MM.1S (cell line): Measurements from ENCODE around the gene SCYGR7.
"Not testable (repeated sequence)": the region's sequence is repeated elsewhere in the genome, so short reads cannot be mapped to it uniquely, and the experiment has no call there.

ENCODE experiments used
- DNase-seq: peaks from one replicate; pipeline ENCODE4 v3.0.0-alpha.2; 2015
- H2AFZ ChIP-seq: fragments of 300-600 bp; sonication (generic); 2 replicates; pipeline ENCODE4 v1.6.0; 2016; ENCODE audit warnings: antibody characterized with exemption, low read length
- H3F3A ChIP-seq: fragments of 300-600 bp; sonication (generic); 2 replicates; pipeline ENCODE4 v1.6.1; 2016; ENCODE audit warnings: mild to moderate bottlenecking, antibody characterized with exemption, low read length, moderate library complexity, mixed read lengths; ENCODE audit not compliant: insufficient read depth
- H3K27ac ChIP-seq: fragments of 300-600 bp; sonication (generic); 2 replicates; pipeline ENCODE4 v1.5.1; 2016; ENCODE audit warnings: mild to moderate bottlenecking, low read length
- H3K27me3 ChIP-seq: fragments of 300-600 bp; sonication (generic); replicated peaks from 2 replicates; pipeline ENCODE4 v1.6.0; 2016; ENCODE audit warnings: low read length; ENCODE audit not compliant: insufficient read depth
- H3K36me3 ChIP-seq: fragments of 300-600 bp; sonication (generic); replicated peaks from 2 replicates; pipeline ENCODE4 v1.6.1; 2016; ENCODE audit warnings: mild to moderate bottlenecking, low read length, mixed read lengths; ENCODE audit not compliant: insufficient read depth
- H3K4me1 ChIP-seq: fragments of 300-600 bp; sonication (generic); 2 replicates; pipeline ENCODE4 v1.6.1; 2016; ENCODE audit warnings: low read length, mixed read lengths
- H3K4me2 ChIP-seq: fragments of 300-600 bp; sonication (generic); 2 replicates; pipeline ENCODE4 v1.6.0; 2016; ENCODE audit warnings: low read depth, low read length
- H3K4me3 ChIP-seq: fragments of 300-600 bp; sonication (generic); 2 replicates; pipeline ENCODE4 v1.5.1; 2016; ENCODE audit warnings: low read length, mixed read lengths
- H3K79me2 ChIP-seq: fragments of 300-600 bp; sonication (generic); 2 replicates; pipeline ENCODE4 v1.6.1; 2016; ENCODE audit warnings: mixed run types, low read length, mixed read lengths
- H3K9ac ChIP-seq: fragments of 300-600 bp; sonication (generic); 2 replicates; pipeline ENCODE4 v1.6.1; 2016; ENCODE audit warnings: low read length, mixed read lengths
- H3K9me2 ChIP-seq: fragments of 300-600 bp; sonication (generic); replicated peaks from 2 replicates; pipeline ENCODE4 v1.6.1; 2016; ENCODE audit warnings: mild to moderate bottlenecking, low read length, mixed read lengths; ENCODE audit not compliant: insufficient read depth
- H3K9me3 ChIP-seq: fragments of 300-600 bp; sonication (generic); replicated peaks from 2 replicates; pipeline ENCODE4 v1.6.1; 2016; ENCODE audit warnings: mild to moderate bottlenecking, low read length, mixed read lengths; ENCODE audit not compliant: insufficient read depth
- H4K20me1 ChIP-seq: fragments of 300-600 bp; sonication (generic); 2 replicates; pipeline ENCODE4 v1.6.1; 2016; ENCODE audit warnings: mild to moderate bottlenecking, low read length, moderate library complexity, mixed read lengths; ENCODE audit not compliant: insufficient read depth
- EZH2 ChIP-seq: fragments of 300-600 bp; sonication (generic); optimal IDR thresholded peaks from 2 replicates; pipeline ENCODE3; 2017; ENCODE audit warnings: low read depth, mild to moderate bottlenecking, antibody characterized with exemption, low read length, mixed read lengths
- EZH2phosphoT487 ChIP-seq: fragments of 300-600 bp; sonication (generic); IDR thresholded peaks from 2 replicates; pipeline ENCODE4 v1.6.1; 2018; ENCODE audit warnings: antibody characterized with exemption, low read length
- TF ChIP-seq, protein P1 (sequence below): fragments of 300-600 bp; sonication (generic); IDR thresholded peaks from 2 replicates; pipeline ENCODE4 v1.5.1; 2016; ENCODE audit warnings: antibody characterized with exemption, low read length, mixed read lengths

SCYGR7 gene

DNA sequence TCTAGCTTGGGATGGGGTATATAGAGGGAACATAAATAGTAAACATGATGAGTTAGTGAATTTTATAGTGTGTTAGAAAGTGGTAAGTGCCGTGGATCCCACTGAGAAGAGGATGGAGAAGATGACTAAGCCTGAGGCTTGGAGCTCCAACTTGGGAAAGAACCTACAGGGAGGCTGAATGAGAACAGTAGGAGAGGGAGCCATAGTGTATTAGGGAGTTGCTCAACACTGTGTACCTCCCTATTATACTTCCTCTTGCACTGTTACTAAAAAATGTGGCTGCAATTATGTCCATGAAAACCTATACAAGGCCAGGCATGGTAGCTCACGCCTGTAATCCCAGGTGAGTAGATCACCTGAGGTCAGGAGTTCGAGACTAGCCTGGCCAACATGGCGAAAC, 7.5 kb upstream of the SCYGR7 start:
- no peaks in the 10 kb centered on the region for H4K20me1 ChIP-seq
- no peak for TF ChIP-seq EZH2phosphoT487
- TF ChIP-seq, protein P1, sequence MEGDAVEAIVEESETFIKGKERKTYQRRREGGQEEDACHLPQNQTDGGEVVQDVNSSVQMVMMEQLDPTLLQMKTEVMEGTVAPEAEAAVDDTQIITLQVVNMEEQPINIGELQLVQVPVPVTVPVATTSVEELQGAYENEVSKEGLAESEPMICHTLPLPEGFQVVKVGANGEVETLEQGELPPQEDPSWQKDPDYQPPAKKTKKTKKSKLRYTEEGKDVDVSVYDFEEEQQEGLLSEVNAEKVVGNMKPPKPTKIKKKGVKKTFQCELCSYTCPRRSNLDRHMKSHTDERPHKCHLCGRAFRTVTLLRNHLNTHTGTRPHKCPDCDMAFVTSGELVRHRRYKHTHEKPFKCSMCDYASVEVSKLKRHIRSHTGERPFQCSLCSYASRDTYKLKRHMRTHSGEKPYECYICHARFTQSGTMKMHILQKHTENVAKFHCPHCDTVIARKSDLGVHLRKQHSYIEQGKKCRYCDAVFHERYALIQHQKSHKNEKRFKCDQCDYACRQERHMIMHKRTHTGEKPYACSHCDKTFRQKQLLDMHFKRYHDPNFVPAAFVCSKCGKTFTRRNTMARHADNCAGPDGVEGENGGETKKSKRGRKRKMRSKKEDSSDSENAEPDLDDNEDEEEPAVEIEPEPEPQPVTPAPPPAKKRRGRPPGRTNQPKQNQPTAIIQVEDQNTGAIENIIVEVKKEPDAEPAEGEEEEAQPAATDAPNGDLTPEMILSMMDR: no peak
- TF ChIP-seq EZH2: no peak
- no peaks in the 10 kb centered on the region for H3K27me3 ChIP-seq
- no peaks in the 10 kb centered on the region for H3K4me1 ChIP-seq
- H3K9me2 ChIP-seq: no peaks in the 10 kb centered on the region
- H3K9me3 ChIP-seq: no peaks in the 10 kb centered on the region
- H3K4me2 ChIP-seq: no peak overlapping the region
- H3K36me3 ChIP-seq: no peaks in the 10 kb centered on the region
- no peak overlapping the region for H2AFZ ChIP-seq
- DNase-seq: no peak
- H3K4me3 ChIP-seq: no peak overlapping the region
- no peak overlapping the region for H3K27ac ChIP-seq
- H3K9ac ChIP-seq: no peak overlapping the region
- no peaks in the 10 kb centered on the region for H3K79me2 ChIP-seq
- no peaks in the 10 kb centered on the region for H3F3A ChIP-seq

DNA sequence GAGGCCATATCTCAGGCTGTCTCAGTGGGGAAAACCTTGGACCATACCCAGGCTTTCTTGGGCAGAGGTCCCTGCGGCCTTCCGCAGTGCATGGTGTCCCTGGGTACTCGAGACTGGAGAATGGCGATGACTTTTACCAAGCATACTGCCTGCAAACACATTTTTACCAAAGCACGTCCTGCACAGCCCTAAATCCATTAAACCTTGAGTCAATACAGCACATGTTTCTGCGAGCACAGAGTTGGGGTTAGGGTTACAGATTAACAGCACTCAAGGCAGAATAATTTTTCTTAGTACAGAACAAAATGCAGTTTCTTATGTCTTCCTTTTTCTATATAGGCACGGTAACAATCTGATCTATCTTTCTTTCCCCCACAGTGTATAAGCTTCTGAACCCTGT, 5.3 kb upstream of the SCYGR7 start:
- not testable (repeated sequence) for H2AFZ ChIP-seq, H3K9ac ChIP-seq, H3K4me3 ChIP-seq, H3F3A ChIP-seq, H3K4me1 ChIP-seq, H4K20me1 ChIP-seq, H3K9me3 ChIP-seq, DNase-seq, H3K9me2 ChIP-seq, H3K27ac ChIP-seq, H3K4me2 ChIP-seq, H3K36me3 ChIP-seq, H3K27me3 ChIP-seq, H3K79me2 ChIP-seq

DNA sequence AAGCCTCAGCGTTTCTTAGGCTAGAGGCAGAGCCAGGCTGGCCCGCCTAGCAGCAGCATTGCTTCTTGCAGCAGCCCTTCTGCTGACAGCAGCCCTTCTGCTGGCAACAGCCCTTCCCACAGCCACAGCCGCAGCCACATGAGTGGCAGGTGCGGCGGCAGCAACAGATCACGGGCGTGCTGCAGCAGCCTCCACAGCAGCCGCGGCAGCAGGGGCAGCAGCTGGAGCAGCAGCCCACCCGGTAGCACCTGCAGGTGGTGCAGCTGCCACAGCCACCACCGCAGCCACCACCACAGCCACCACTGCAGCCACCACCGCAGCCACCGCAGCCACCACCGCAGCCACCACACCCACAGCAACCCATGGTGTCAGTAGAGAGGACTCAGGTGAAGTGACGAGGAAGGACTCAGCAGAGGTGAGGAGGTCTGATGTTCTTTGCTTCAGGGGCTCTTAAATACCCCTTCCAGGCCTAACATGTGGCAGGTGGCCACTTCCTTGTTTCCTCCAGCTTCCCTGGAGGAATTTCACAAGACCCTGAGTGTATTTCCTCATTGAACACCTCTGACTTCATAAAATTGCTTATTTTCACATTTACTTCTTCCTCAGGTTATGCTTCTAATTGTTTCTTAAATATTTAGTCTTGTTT, 3.6 kb upstream of the SCYGR7 start, which contains the start of gene SCYGR6:
Gene SCYGR6 (minus strand): TSS at position 364 of the 646 bp plus-strand sequence. CDS start 0 bp downstream, at position 364.
- no peak within 1 kb of the TSS for H3K27ac ChIP-seq
- no peak within 1 kb of the TSS for H3K4me3 ChIP-seq
- H3F3A ChIP-seq: no peaks in the 10 kb centered on the region
- no peak within 1 kb of the TSS for H3K9ac ChIP-seq
- no peak within 1 kb of the TSS for H3K4me2 ChIP-seq
- no peaks in the 10 kb centered on the region for H3K9me3 ChIP-seq
- no peaks in the 10 kb centered on the region for H3K27me3 ChIP-seq
- H3K79me2 ChIP-seq: no peaks in the 10 kb centered on the region
- no peaks in the 10 kb centered on the region for H3K36me3 ChIP-seq
- DNase-seq: no peak
- TF ChIP-seq, protein P1: no peak
- TF ChIP-seq EZH2 (no peak), EZH2phosphoT487 (no peak)
- no peak within 1 kb of the TSS for H2AFZ ChIP-seq
- no peaks in the 10 kb centered on the region for H3K4me1 ChIP-seq
- no peaks in the 10 kb centered on the region for H3K9me2 ChIP-seq
- no peaks in the 10 kb centered on the region for H4K20me1 ChIP-seq

DNA sequence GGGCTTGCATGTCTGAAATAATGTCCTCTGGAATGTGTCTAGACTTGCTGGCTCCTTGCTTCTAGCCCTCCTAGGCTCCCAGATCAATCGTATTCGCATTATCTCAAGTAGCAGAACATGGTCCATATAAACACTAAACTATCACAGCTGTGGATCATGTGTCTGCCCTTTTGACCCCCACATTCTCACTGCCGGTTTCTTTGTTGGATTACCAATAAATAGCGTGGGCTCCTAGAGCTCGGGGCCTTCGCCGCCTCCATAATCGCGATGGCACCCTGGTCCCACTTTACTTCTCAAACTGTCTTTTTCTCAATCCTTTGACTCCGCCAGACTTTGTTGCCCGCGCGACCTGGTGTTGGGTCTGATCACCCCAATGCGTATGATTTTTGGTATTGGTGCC, 11.2 kb downstream of the SCYGR7 start:
- no peaks in the 10 kb centered on the region for H3K9me2 ChIP-seq
- no peak overlapping the region for H2AFZ ChIP-seq
- H3K4me3 ChIP-seq: no peak overlapping the region
- no peaks in the 10 kb centered on the region for H3K4me1 ChIP-seq
- no peak overlapping the region for H3K4me2 ChIP-seq
- no peak overlapping the region for H3K27ac ChIP-seq
- DNase-seq: no peak
- no peaks in the 10 kb centered on the region for H3K27me3 ChIP-seq
- no peaks in the 10 kb centered on the region for H3F3A ChIP-seq
- H3K9ac ChIP-seq: no peak overlapping the region
- H3K79me2 ChIP-seq: no peaks in the 10 kb centered on the region
- H3K36me3 ChIP-seq: no peaks in the 10 kb centered on the region
- no peaks in the 10 kb centered on the region for H4K20me1 ChIP-seq
- no peaks in the 10 kb centered on the region for H3K9me3 ChIP-seq
- TF ChIP-seq EZH2phosphoT487 (no peak), EZH2 (no peak)
- TF ChIP-seq, protein P1: no peak

DNA sequence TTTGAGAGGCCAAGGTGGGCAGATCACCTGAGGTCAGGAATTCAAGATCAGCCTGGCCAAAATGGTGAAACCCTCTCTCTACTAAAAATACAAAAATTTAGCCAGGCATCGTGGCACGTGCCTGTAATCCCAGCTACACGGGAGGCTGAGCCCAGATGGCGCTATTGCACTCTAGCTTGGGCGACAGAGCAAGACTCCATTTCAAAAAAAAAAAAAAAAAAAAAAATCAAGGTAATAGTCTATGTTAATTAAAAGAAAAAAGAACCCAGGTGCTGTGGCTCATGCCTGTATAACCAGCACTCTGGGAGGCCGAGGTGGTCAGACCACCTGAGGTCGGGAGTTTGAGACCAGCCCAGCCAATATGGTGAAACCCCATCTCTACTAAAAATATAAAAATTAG, 12.6 kb downstream of the SCYGR7 start:
- not testable (repeated sequence) for H3K4me3 ChIP-seq, H3K79me2 ChIP-seq, H3K27ac ChIP-seq, H4K20me1 ChIP-seq, H2AFZ ChIP-seq, H3F3A ChIP-seq, H3K4me2 ChIP-seq, H3K9me3 ChIP-seq, DNase-seq, H3K4me1 ChIP-seq, H3K9ac ChIP-seq, H3K27me3 ChIP-seq, H3K9me2 ChIP-seq, H3K36me3 ChIP-seq
